NT2/D1 (cell line): ENCODE measurements around the gene ABHD12.

Experiments used
- DNase-seq: peaks from one replicate; pipeline ENCODE4 v3.0.0-alpha.2; 2011; ENCODE audit warnings: low read depth, low spot score
- H3K27me3 ChIP-seq: 2 replicates; pipeline ENCODE4 v1.6.0; 2011; ENCODE audit warnings: mild to moderate bottlenecking; ENCODE audit not compliant: insufficient read length, insufficient read depth
- H3K36me3 ChIP-seq: 2 replicates; pipeline ENCODE4 v1.6.1; 2011; ENCODE audit warnings: mild to moderate bottlenecking, low read length, mixed read lengths; ENCODE audit not compliant: insufficient read depth, insufficient read length
- H3K4me1 ChIP-seq: 2 replicates; pipeline ENCODE4 v1.5.1; 2011; ENCODE audit not compliant: insufficient read depth, insufficient read length
- H3K4me3 ChIP-seq: 2 replicates; pipeline ENCODE4 v1.5.1; 2011; ENCODE audit warnings: low read depth; ENCODE audit not compliant: insufficient read length
- H3K9ac ChIP-seq: 2 replicates; pipeline ENCODE4 v1.6.0; 2011; ENCODE audit warnings: low read depth; ENCODE audit not compliant: insufficient read length
- H3K9me3 ChIP-seq: 2 replicates; pipeline ENCODE4 v1.5.1; 2011; ENCODE audit warnings: mild to moderate bottlenecking, low read length; ENCODE audit not compliant: insufficient read depth
- SUZ12 ChIP-seq: IDR thresholded peaks from 2 replicates; pipeline ENCODE4 v1.6.1; 2011; ENCODE audit not compliant: insufficient read length, insufficient read depth; ENCODE audit errors: extremely low read depth
- YY1 ChIP-seq: IDR thresholded peaks from 2 replicates; pipeline ENCODE4 v1.6.1; 2011; ENCODE audit not compliant: insufficient read length, insufficient read depth
- ZNF274 ChIP-seq: IDR thresholded peaks from 2 replicates; pipeline ENCODE4 v1.6.1; 2011; ENCODE audit warnings: mild to moderate bottlenecking, low read depth, low read length

ABHD12 gene

DNA sequence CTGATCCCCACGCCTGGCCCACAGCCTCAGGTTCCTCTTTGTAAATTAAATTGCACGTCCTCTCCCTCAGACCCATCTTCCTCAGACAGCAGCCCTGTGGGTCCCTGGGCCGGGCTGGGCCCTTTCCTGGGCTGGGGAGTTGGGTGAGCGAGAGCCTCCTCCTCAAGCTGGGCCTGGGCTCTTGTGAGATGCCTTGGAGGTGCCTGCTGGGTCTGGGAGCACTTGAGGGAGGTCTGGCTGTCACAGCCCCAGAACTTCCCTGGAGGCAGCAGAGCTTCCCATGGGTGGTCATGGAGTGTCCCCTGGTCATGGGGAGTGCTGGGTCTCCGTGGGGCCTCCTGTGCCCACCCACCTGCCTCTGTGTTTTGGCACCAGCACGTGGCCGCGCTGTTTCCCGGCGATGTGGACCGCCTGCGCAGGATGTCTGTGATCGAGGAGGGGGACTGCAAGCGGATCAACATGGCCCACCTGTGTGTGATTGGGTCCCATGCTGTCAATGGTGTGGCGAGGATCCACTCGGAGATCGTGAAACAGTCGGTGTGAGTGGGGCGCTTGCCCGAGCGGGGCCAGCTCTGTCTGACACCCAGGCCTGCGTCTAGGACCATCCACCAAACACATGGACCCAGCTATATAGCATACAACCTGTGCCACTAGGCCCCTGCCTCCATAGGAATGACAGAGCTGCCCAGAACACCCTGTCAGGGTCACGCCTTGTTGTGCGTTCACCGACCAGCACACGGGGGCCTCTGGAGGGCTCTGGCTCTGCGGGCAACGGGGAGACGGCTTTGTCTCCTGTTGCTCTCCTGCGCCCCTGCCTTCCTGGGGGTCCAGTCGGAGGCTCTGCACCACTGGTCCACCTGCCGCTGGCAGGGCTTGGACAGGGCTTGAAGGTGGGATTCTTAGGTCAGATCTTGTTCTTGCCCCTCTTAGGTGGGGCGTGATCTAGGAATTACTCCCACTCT is 109.8 kb downstream of the ABHD12 start:
- TF ChIP-seq SUZ12 (no peak), ZNF274 (no peak), YY1 (no peak)
- Histone ChIP-seq H3K36me3 (peaks cover 93% of the 10 kb centered on the region), H3K27me3 (no peaks in the 10 kb centered on the region), H3K9ac (no peak overlapping the region), H3K9me3 (no peaks in the 10 kb centered on the region), H3K4me3 (no peak overlapping the region), H3K4me1 (no peaks in the 10 kb centered on the region)
- no peak for DNase-seq

DNA sequence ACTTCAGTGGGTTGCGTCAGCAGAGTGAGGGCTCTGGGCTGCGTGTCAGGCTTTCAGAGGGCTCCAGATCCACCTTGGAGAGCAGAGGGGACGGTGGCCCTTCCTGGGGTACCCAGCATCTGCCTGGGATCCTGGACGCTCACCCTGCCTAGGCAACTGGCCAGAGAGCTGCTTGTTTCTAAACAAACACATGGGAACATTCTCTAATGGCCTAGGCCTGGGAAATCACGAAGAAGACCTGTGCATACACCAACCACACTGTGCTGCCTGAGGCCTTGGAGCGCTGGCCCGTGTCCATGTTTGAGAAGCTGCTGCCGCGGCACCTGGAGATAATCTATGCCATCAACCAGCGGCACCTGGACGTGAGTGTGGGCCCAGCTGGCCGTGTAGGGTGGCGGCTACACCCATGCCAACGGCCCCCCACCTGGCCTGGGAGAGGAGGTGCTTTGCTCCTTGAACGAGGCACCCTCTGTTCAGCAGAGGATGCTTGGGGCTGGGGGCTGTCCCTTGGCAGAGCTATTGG is 110.5 kb downstream of the ABHD12 start:
- TF ChIP-seq ZNF274, result no peak
- no peak for TF ChIP-seq YY1
- TF ChIP-seq SUZ12, result no peak
- Histone ChIP-seq H3K9me3 (no peaks in the 10 kb centered on the region), H3K9ac (no peak overlapping the region), H3K4me1 (no peaks in the 10 kb centered on the region), H3K4me3 (no peak overlapping the region), H3K27me3 (no peaks in the 10 kb centered on the region), H3K36me3 (peaks cover 93% of the 10 kb centered on the region)
- no peak for DNase-seq

DNA sequence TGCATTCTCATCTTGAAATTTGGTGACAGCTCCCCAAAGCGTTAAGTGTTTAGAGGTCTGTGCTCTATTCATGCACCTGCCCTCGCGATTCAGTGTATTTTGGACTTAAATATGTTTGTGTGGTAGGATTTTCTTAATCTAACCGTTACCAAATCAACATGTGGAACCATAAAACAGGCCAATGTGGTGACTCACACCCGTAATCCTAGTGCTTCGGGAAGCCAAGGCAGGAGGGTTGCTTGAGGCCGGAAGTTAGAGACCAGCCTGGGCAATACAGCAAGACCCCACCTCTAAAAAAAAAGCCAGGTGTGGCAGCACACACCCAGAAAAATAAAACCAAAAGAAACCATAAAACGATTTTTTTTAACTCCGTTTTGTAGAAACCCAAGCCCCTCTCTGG is 111.2 kb downstream of the ABHD12 start:
- H3K27me3 ChIP-seq, result no peaks in the 10 kb centered on the region
- H3K4me1 ChIP-seq, result no peaks in the 10 kb centered on the region
- no peak overlapping the region for H3K4me3 ChIP-seq
- no peak for TF ChIP-seq ZNF274
- TF ChIP-seq SUZ12, result no peak
- no peak for TF ChIP-seq YY1
- no peak for DNase-seq
- no peak overlapping the region for H3K9ac ChIP-seq
- H3K36me3 ChIP-seq, result peaks cover 96% of the 10 kb centered on the region
- H3K9me3 ChIP-seq, result no peaks in the 10 kb centered on the region

DNA sequence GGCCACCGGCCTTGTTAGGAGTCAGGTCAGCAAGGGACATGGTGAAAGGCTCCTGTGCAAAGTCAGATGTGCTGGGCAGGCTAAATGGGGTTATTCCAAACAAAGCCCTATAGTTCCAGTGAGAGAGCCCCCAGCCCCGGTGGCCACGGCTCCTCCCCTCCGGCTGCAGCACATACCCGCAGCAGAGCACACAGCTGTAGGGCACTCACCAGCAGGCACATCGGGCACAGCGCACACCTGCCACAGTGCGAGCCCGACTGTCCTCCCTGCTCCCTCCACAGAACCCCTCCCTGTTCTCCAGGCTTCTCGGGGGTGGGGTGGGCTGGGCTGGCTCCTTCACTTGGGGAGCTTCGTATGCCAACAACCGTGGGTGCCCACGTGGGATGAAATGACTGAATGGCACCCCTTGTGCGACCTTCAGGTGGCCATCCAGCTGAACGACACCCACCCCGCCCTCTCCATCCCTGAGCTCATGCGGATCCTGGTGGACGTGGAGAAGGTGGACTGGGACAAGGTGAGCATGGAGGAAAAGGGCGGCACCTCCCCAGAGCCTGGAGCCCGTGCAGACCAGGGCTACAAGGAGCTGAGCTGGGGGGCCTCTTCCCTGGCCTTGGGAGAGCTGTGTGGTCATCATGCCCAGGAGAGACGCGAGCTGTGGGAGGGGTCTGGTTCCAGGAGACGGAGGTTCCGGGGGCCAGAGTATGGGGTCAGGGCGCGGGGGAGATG is 111.8 kb downstream of the ABHD12 start:
- peaks cover 96% of the 10 kb centered on the region for H3K36me3 ChIP-seq
- no peak overlapping the region for H3K9ac ChIP-seq
- TF ChIP-seq SUZ12, result no peak
- TF ChIP-seq YY1, result no peak
- TF ChIP-seq ZNF274, result no peak
- no peaks in the 10 kb centered on the region for H3K9me3 ChIP-seq
- no peak overlapping the region for H3K4me3 ChIP-seq
- H3K27me3 ChIP-seq, result no peaks in the 10 kb centered on the region
- no peaks in the 10 kb centered on the region for H3K4me1 ChIP-seq
- no peak for DNase-seq

DNA sequence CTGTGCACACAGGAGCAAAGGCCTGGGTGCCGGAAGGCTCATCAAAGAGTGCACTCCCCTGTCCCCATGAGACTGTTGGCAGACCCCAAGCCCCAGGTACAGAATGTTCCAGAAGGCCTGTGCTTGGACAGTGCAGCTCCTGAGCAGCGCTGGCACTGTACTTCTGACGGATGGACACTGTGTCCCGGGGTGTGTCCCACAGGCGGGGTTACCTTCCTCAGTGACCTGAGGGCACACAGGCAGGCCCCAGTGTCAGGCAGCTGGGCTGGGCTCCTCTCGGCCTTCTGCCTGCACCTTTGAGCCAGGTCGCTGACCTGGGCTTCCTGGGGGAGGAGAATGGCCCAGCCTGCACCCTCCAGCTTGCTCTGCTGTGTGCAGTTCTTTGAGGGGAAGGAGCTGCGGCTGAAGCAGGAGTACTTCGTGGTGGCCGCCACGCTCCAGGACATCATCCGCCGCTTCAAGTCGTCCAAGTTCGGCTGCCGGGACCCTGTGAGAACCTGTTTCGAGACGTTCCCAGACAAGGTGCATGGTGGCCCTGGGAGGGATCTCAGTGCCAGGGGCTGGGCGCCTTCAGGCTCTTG is 112.6 kb downstream of the ABHD12 start:
- DNase-seq, result no peak
- H3K4me3 ChIP-seq, result no peak overlapping the region
- H3K9ac ChIP-seq, result no peak overlapping the region
- H3K4me1 ChIP-seq, result no peaks in the 10 kb centered on the region
- no peaks in the 10 kb centered on the region for H3K9me3 ChIP-seq
- peaks cover 95% of the 10 kb centered on the region for H3K36me3 ChIP-seq
- no peak for TF ChIP-seq ZNF274
- TF ChIP-seq SUZ12, result no peak
- no peak for TF ChIP-seq YY1
- H3K27me3 ChIP-seq, result no peaks in the 10 kb centered on the region

DNA sequence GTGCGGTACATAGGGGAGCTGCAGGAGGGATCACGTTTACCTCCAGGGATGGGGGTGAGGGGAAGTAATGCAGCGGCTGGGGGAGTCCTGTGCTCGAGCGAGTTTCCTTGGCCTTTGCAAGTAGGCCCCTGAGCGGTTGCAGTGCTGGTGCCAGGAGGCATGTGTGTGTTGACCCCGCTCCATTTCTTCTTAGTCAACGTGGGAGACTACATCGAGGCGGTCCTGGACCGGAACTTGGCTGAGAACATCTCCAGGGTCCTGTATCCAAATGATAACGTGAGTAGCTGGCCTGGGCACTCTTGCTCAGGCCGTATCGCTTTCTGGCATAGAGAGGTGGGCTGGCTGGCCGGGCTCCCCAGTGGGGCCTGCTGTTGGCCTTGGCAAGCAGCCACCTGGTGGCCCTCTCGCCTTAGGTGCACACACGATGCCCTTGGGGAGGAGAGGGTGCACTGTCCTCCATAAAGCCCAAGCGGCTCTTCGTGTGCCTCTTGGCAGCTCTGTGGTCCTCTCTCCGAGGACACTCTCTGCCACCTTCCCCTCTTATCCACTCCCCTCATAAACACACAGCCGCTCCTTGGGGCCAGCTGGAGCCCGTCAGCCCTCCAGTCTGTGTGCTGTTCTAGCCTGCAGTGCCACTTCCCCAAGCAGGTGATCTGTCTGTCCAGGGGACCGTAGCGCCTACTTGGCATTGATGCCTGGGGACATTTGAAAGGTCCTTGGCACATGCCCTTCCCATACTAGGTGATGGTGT is 113.4 kb downstream of the ABHD12 start:
- Histone ChIP-seq H3K27me3 (no peaks in the 10 kb centered on the region), H3K9me3 (no peaks in the 10 kb centered on the region), H3K4me3 (no peak overlapping the region), H3K4me1 (no peaks in the 10 kb centered on the region), H3K9ac (no peak overlapping the region), H3K36me3 (peaks cover 96% of the 10 kb centered on the region)
- TF ChIP-seq ZNF274, result no peak
- TF ChIP-seq YY1, result no peak
- no peak for TF ChIP-seq SUZ12
- no peak for DNase-seq
